Measurements from ENCODE around the gene RAD51B.

- no peak for TF ChIP-seq CTCF (IDR thresholded peaks at IDR 0.05)
- no peak for TF ChIP-seq POLR2A (IDR thresholded peaks at IDR 0.05)
- no peak for TF ChIP-seq POLR2AphosphoS5 (IDR thresholded peaks at IDR 0.05)
Observed at GRCh38 chr14:68607867-68608573, 788.4 kb downstream of the RAD51B start.
